ENCODE measurements around the gene TNRC18. TPM values are rescaled to one million over a fixed set of nuclear protein-coding genes. Genes with fewer than 3 reads are reported as not detected.

TNRC18 gene
- total and polyA plus RNA-seq, 9 of the 15 experiments (the other 6 are each of a cell fraction or from before 2014, with no cell fraction given): 0.03 to 43.2 (median 18.0) TPM

DNA sequence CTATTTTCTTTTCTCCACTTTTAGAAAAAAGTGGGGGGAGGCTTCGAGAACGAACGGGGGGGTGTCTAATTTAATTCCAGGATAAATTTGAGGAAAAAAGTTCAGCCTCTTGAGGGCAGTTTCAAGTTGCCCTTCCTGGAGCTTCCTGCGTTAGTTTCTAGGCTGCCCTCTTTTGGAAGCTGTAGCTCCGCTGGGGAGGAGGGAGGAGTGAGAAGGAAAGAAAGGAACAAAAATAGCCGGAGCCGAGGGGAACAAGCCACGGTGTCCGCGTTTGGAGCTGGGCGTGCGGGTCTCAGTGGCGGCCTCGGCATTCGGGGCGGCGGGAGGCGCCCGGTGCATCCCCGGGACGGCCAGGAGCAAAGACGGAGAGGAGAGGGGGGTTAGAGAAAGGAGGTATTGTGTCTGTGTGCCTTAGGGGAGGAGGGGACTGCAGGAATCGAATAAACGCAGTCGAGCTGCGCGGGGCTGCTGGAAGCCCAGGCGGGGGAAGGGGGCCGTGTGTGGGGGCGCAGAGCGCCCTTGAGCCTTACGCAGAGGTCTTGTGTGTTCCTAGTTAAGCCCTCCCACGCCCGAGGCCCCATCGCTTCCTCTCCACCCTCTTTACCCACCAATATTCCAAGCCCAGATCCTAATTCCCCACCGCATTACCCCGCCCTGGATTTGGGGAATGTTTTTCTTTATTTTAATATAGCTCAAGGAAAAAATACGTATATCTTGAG lies 2.0 kb upstream of the TNRC18 start (continued):
- TF ChIP-seq RBM22 (IDR thresholded peaks at IDR 0.05; ENCODE audit: low read depth, low read length, poor library complexity, severe bottlenecking): peak; percentile 56
- TF ChIP-seq, protein P1, sequence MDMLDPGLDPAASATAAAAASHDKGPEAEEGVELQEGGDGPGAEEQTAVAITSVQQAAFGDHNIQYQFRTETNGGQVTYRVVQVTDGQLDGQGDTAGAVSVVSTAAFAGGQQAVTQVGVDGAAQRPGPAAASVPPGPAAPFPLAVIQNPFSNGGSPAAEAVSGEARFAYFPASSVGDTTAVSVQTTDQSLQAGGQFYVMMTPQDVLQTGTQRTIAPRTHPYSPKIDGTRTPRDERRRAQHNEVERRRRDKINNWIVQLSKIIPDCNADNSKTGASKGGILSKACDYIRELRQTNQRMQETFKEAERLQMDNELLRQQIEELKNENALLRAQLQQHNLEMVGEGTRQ (CRISPR knock-in tag; IDR thresholded peaks at IDR 0.05): no peak
- TF ChIP-seq SOX6 (IDR thresholded peaks at IDR 0.05): peak; percentile 52
- TF ChIP-seq, protein P2, sequence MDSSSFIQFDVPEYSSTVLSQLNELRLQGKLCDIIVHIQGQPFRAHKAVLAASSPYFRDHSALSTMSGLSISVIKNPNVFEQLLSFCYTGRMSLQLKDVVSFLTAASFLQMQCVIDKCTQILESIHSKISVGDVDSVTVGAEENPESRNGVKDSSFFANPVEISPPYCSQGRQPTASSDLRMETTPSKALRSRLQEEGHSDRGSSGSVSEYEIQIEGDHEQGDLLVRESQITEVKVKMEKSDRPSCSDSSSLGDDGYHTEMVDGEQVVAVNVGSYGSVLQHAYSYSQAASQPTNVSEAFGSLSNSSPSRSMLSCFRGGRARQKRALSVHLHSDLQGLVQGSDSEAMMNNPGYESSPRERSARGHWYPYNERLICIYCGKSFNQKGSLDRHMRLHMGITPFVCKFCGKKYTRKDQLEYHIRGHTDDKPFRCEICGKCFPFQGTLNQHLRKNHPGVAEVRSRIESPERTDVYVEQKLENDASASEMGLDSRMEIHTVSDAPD (CRISPR knock-in tag; IDR thresholded peaks at IDR 0.05): no peak
- TF ChIP-seq OTX1 (CRISPR knock-in tag; IDR thresholded peaks at IDR 0.05): peak; percentile 55; the same call in 1 of the 2 replicates
- TF ChIP-seq PYGO2 (tag; IDR thresholded peaks at IDR 0.05): no peak
- TF ChIP-seq CBFA2T3 (IDR thresholded peaks at IDR 0.05): peak; percentile 29; the same call in 1 of the 2 replicates
- TF ChIP-seq SMARCC2 (IDR thresholded peaks at IDR 0.05; ENCODE audit: low read depth): peak; percentile 32; the same call in 1 of the 2 replicates
- TF ChIP-seq, protein P3, sequence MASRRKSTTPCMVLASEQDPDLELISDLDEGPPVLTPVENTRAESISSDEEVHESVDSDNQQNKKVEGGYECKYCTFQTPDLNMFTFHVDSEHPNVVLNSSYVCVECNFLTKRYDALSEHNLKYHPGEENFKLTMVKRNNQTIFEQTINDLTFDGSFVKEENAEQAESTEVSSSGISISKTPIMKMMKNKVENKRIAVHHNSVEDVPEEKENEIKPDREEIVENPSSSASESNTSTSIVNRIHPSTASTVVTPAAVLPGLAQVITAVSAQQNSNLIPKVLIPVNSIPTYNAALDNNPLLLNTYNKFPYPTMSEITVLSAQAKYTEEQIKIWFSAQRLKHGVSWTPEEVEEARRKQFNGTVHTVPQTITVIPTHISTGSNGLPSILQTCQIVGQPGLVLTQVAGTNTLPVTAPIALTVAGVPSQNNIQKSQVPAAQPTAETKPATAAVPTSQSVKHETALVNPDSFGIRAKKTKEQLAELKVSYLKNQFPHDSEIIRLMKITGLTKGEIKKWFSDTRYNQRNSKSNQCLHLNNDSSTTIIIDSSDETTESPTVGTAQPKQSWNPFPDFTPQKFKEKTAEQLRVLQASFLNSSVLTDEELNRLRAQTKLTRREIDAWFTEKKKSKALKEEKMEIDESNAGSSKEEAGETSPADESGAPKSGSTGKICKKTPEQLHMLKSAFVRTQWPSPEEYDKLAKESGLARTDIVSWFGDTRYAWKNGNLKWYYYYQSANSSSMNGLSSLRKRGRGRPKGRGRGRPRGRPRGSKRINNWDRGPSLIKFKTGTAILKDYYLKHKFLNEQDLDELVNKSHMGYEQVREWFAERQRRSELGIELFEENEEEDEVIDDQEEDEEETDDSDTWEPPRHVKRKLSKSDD (conservative IDR thresholded peaks at IDR 0.05; ENCODE audit: low read length): peak; percentile 19; the same call in 1 of the 2 replicates
- peak; percentile 78 for TF ChIP-seq SUPT5H (IDR thresholded peaks at IDR 0.05)
- peak; percentile 51 for TF ChIP-seq DACH1 (IDR thresholded peaks at IDR 0.05; ENCODE audit: partially characterized antibody)
- peak in 1 of 2 experiments; percentile 50; a peak in 2 of 4 replicates for TF ChIP-seq TRIM24 (IDR thresholded peaks at IDR 0.05)
- TF ChIP-seq, protein P4, sequence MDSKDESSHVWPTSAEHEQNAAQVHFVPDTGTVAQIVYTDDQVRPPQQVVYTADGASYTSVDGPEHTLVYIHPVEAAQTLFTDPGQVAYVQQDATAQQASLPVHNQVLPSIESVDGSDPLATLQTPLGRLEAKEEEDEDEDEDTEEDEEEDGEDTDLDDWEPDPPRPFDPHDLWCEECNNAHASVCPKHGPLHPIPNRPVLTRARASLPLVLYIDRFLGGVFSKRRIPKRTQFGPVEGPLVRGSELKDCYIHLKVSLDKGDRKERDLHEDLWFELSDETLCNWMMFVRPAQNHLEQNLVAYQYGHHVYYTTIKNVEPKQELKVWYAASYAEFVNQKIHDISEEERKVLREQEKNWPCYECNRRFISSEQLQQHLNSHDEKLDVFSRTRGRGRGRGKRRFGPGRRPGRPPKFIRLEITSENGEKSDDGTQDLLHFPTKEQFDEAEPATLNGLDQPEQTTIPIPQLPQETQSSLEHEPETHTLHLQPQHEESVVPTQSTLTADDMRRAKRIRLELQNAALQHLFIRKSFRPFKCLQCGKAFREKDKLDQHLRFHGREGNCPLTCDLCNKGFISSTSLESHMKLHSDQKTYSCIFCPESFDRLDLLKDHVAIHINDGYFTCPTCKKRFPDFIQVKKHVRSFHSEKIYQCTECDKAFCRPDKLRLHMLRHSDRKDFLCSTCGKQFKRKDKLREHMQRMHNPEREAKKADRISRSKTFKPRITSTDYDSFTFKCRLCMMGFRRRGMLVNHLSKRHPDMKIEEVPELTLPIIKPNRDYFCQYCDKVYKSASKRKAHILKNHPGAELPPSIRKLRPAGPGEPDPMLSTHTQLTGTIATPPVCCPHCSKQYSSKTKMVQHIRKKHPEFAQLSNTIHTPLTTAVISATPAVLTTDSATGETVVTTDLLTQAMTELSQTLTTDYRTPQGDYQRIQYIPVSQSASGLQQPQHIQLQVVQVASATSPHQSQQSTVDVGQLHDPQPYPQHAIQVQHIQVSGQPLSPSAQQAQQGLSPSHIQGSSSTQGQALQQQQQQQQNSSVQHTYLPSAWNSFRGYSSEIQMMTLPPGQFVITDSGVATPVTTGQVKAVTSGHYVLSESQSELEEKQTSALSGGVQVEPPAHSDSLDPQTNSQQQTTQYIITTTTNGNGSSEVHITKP (IDR thresholded peaks at IDR 0.05; ENCODE audit: partially characterized antibody): peak; percentile 70
- peak; percentile 81 for TF ChIP-seq POLR2H (tag; IDR thresholded peaks at IDR 0.05; ENCODE audit: low read depth)
- no peak for TF ChIP-seq MCM2 (IDR thresholded peaks at IDR 0.05; ENCODE audit: low read depth)
- TF ChIP-seq, protein P5, sequence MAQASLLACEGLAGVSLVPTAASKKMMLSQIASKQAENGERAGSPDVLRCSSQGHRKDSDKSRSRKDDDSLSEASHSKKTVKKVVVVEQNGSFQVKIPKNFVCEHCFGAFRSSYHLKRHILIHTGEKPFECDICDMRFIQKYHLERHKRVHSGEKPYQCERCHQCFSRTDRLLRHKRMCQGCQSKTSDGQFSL (CRISPR knock-in tag; IDR thresholded peaks at IDR 0.05): peak; percentile 40; the same call in 1 of the 2 replicates
- TF ChIP-seq, protein P5 (tag; IDR thresholded peaks at IDR 0.05): no peak
- TF ChIP-seq CCNT2 (IDR thresholded peaks at IDR 0.05; ENCODE audit: borderline replicate concordance, extremely low read depth, insufficient read length, low read depth, low read length): peak; percentile 75
- 0 out of 2 replicates have a peak, but pooled peaks have one; percentile 43 for TF ChIP-seq NFIC (IDR thresholded peaks at IDR 0.05)
